HCT116 (cell line): ENCODE data around the gene GRK5. TPM values are rescaled to one million over a fixed set of nuclear protein-coding genes. Genes with fewer than 3 reads are reported as not detected.

Source experiments
- ATAC-seq: fragments of 200-7000 bp; cut with Tn5 transposase; 2 replicates; pipeline ENCODE4 v1.9.1; 2020; ENCODE audit warnings: mild to moderate bottlenecking, moderate library complexity
- BruUV-seq: library from RNA; stranded (reverse); fragments of 400-500 nt; replicated peaks from 2 replicates; lab custom pipeline; 2021; lab: Mats Ljungman, UMichigan
- CTCF ChIA-PET: fragments of 300-600 bp; sonication (Branson Sonifier 250); formaldehyde crosslinking; loops from one replicate; lab custom pipeline; 2021; ENCODE audit warnings: antibody characterized with exemption; lab: Charles Lee
- POLR2A ChIA-PET: fragments of 300-600, 350-600 bp; sonication (Branson Sonifier 250); formaldehyde crosslinking; loops from one replicate; lab custom pipeline; 2021; ENCODE audit warnings: antibody characterized with exemption; lab: Charles Lee
- RAD21 ChIA-PET, 2 experiments: fragments of 300-600 bp; sonication (Branson Sonifier 250); formaldehyde crosslinking; loops; one replicate each; lab custom pipeline; 2023; ENCODE audit warnings: low total read pairs in 2 of 2; ENCODE audit not compliant: uncharacterized antibody in 2 of 2, unreplicated experiment in 2 of 2, low non-redundant PET in 1 of 2; lab: Charles Lee
- DNase-seq: peaks from one replicate; pipeline ENCODE4 v3.0.0-alpha.2; 2010; ENCODE audit warnings: low read depth, low spot score
- H2AFZ ChIP-seq: fragments of 200-600 bp; shearing (Covaris generic), sonication (generic); 2 replicates; pipeline ENCODE4 v1.6.1; 2017; ENCODE audit warnings: low read depth, mixed run types, mixed read lengths, antibody characterized with exemption, low read length; ENCODE audit not compliant: poor library complexity, severe bottlenecking
- H3K27ac ChIP-seq: 2 replicates; pipeline ENCODE4 v1.5.1; 2012; ENCODE audit warnings: low read depth, low read length
- H3K27me3 ChIP-seq: fragments of 200-600 bp; sonication (generic); 2 replicates; pipeline ENCODE4 v1.6.1; 2016; ENCODE audit warnings: mixed run types, low read length, mixed read lengths; ENCODE audit not compliant: insufficient read depth
- H3K36me3 ChIP-seq, 2 experiments: fragments of 200-500 bp in 1 of 2; fragments of 200-600 bp in 1 of 2; sonication (Bioruptor generic) in 1 of 2; sonication (generic) in 1 of 2; 2 replicates each; pipeline versions ENCODE4 v1.5.1 to v1.6.1; 2014 to 2016; ENCODE audit warnings: low read length in 2 of 2, inconsistent platforms in 1 of 2, mixed read lengths in 1 of 2, mixed run types in 1 of 2; ENCODE audit not compliant: insufficient read depth in 2 of 2, control insufficient read depth in 1 of 2
- H3K4me1 ChIP-seq, 2 experiments: fragments of 200-600 bp in 1 of 2; sonication (generic) in 1 of 2; 2 replicates each; pipeline versions ENCODE4 v1.5.1 to v1.6.1; 2012 to 2017; ENCODE audit warnings: low read length in 2 of 2, inconsistent platforms in 1 of 2, mild to moderate bottlenecking in 1 of 2, mixed read lengths in 1 of 2, mixed run types in 1 of 2, moderate library complexity in 1 of 2; ENCODE audit not compliant: insufficient read depth in 2 of 2, control insufficient read depth in 1 of 2
- H3K4me2 ChIP-seq: fragments of 200-600 bp; sonication (generic); 2 replicates; pipeline ENCODE4 v1.6.1; 2017; ENCODE audit warnings: mixed run types, low read length, mixed read lengths
- H3K4me3 ChIP-seq, 2 experiments: fragments of 200-600 bp in 1 of 2; sonication (generic) in 1 of 2; replicated peaks in 1 of 2; 2 replicates each; pipeline ENCODE4 v1.5.1; 2011 to 2016; ENCODE audit warnings: low read length in 2 of 2, control low read depth in 1 of 2, low read depth in 1 of 2, mild to moderate bottlenecking in 1 of 2, mixed read lengths in 1 of 2, mixed run types in 1 of 2
- H3K79me2 ChIP-seq: fragments of 200-600 bp; sonication (generic); 2 replicates; pipeline ENCODE4 v1.6.1; 2017; ENCODE audit warnings: mild to moderate bottlenecking, mixed run types, low read length, moderate library complexity, mixed read lengths; ENCODE audit not compliant: insufficient read depth
- H3K9ac ChIP-seq: fragments of 200-600 bp; sonication (generic); 2 replicates; pipeline ENCODE4 v1.6.1; 2016; ENCODE audit warnings: low read length, mixed read lengths
- H3K9me2 ChIP-seq: fragments of 200-600 bp; sonication (generic), shearing (Covaris generic); 2 replicates; pipeline ENCODE4 v1.6.1; 2017; ENCODE audit warnings: mixed run types, mild to moderate bottlenecking, moderate library complexity; ENCODE audit not compliant: insufficient read depth
- H3K9me3 ChIP-seq, 2 experiments: fragments of 200-500 bp in 1 of 2; fragments of 200-600 bp in 1 of 2; sonication (Bioruptor generic) in 1 of 2; sonication (generic) in 1 of 2; 2 replicates each; pipeline ENCODE4 v1.6.1; 2014 to 2017; ENCODE audit warnings: low read length in 2 of 2, mixed read lengths in 2 of 2, inconsistent platforms in 1 of 2, low read depth in 1 of 2, mild to moderate bottlenecking in 1 of 2, mixed run types in 1 of 2, moderate library complexity in 1 of 2; ENCODE audit not compliant: control insufficient read depth in 1 of 2, insufficient read depth in 1 of 2
- H4K20me1 ChIP-seq: fragments of 200-600 bp; sonication (generic), shearing (Covaris generic); 2 replicates; pipeline ENCODE4 v1.6.1; 2017; ENCODE audit warnings: mixed run types, mild to moderate bottlenecking, moderate library complexity; ENCODE audit not compliant: insufficient read depth
- CBX3 ChIP-seq: IDR thresholded peaks from 2 replicates; pipeline ENCODE4 v1.6.1; 2012; ENCODE audit warnings: low read depth
- CEBPB ChIP-seq: IDR thresholded peaks from 2 replicates; pipeline ENCODE4 v1.6.1; 2012; ENCODE audit warnings: low read depth
- CTCF ChIP-seq, 3 experiments: fragments of 200-600 bp in 1 of 3; sonication (generic) in 1 of 3; IDR thresholded peaks in 2 of 3; conservative IDR thresholded peaks in 1 of 3; 2 replicates each; pipeline ENCODE4 v1.5.1; 2012 to 2017; ENCODE audit warnings: low read depth in 2 of 3, low read length in 2 of 3, antibody characterized with exemption in 1 of 3, borderline replicate concordance in 1 of 3, control low read depth in 1 of 3, mild to moderate bottlenecking in 1 of 3, mixed read lengths in 1 of 3, mixed run types in 1 of 3, moderate library complexity in 1 of 3; ENCODE audit not compliant: insufficient read depth in 1 of 3
- EGR1 ChIP-seq: IDR thresholded peaks from 2 replicates; pipeline ENCODE4 v1.6.1; 2012; ENCODE audit warnings: low read depth
- EZH2 ChIP-seq: fragments of 200-600 bp; sonication (generic); IDR thresholded peaks from 2 replicates; pipeline ENCODE4 v1.6.1; 2017; ENCODE audit warnings: antibody characterized with exemption, mixed run types
- EZH2phosphoT487 ChIP-seq: fragments of 200-600 bp; IDR thresholded peaks from 2 replicates; pipeline ENCODE4 v1.6.1; 2018; ENCODE audit warnings: antibody characterized with exemption, borderline replicate concordance
- FOSL1 ChIP-seq: IDR thresholded peaks from 2 replicates; pipeline ENCODE4 v1.6.1; 2012; ENCODE audit warnings: low read depth
- JUND ChIP-seq: IDR thresholded peaks from 2 replicates; pipeline ENCODE4 v1.6.1; 2012
- POLR2A ChIP-seq: IDR thresholded peaks from 2 replicates; pipeline ENCODE4 v1.7.0; 2011; ENCODE audit warnings: borderline replicate concordance; ENCODE audit not compliant: insufficient read depth, insufficient read length; ENCODE audit errors: extremely low read depth
- POLR2AphosphoS5 ChIP-seq: IDR thresholded peaks from 2 replicates; pipeline ENCODE4 v1.6.1; 2011; ENCODE audit warnings: mild to moderate bottlenecking, low read depth, low read length, moderate library complexity
- RAD21 ChIP-seq: IDR thresholded peaks from 2 replicates; pipeline ENCODE4 v1.6.1; 2012; ENCODE audit warnings: low read depth, mild to moderate bottlenecking
- REST ChIP-seq: IDR thresholded peaks from 2 replicates; pipeline ENCODE4 v1.6.1; 2012; ENCODE audit warnings: low read depth
- SP1 ChIP-seq: IDR thresholded peaks from 2 replicates; pipeline ENCODE4 v1.6.1; 2012; ENCODE audit warnings: low read depth
- SRF ChIP-seq: IDR thresholded peaks from 2 replicates; pipeline ENCODE4 v1.6.1; 2012; ENCODE audit warnings: low read depth
- TCF7L2 ChIP-seq: IDR thresholded peaks from 2 replicates; pipeline ENCODE4 v1.7.0; 2011; ENCODE audit warnings: borderline replicate concordance, inconsistent platforms; ENCODE audit not compliant: insufficient read depth, insufficient read length; ENCODE audit errors: extremely low read depth
- YY1 ChIP-seq: IDR thresholded peaks from 2 replicates; pipeline ENCODE4 v1.6.1; 2011; ENCODE audit warnings: low read length, low read depth, moderate library complexity, mild to moderate bottlenecking; ENCODE audit not compliant: insufficient replicate concordance; ENCODE audit errors: extremely low read depth
- ZBTB33 ChIP-seq: IDR thresholded peaks from 2 replicates; pipeline ENCODE4 v1.6.1; 2011; ENCODE audit warnings: mild to moderate bottlenecking, low read length, moderate library complexity; ENCODE audit not compliant: insufficient replicate concordance; ENCODE audit errors: extremely low read depth
- ZFX ChIP-seq: fragments of 450-650 bp; IDR thresholded peaks from 2 replicates; pipeline ENCODE4 v1.6.1; 2017
- ZNF274 ChIP-seq: fragments of 200-500 bp; sonication (Bioruptor generic); IDR thresholded peaks from 2 replicates; pipeline ENCODE4 v1.6.1; 2014; ENCODE audit warnings: mild to moderate bottlenecking, low read depth, low read length, inconsistent platforms
- intact Hi-C: fragments of 100-400 bp; cut with micrococcal nuclease; formaldehyde crosslinking; loops from 2 replicates; pipeline ENCODE4 v1.10.0; 2022
- total RNA-seq: library from RNA; stranded (reverse); gene quantifications from one replicate; pipeline ENCODE4 v1.2.1, GENCODE V29; 2021; ENCODE audit not compliant: unreplicated experiment

Gene GRK5
- total RNA-seq, 1 experiment from 2014 or later = 7.3 TPM

- H4K20me1 ChIP-seq = no peaks in the 10 kb centered on the region
- ATAC-seq (no peak), DNase-seq (no peak)
- TF ChIP-seq POLR2AphosphoS5 (no peak), ZBTB33 (no peak), RAD21 (no peak), EZH2 (no peak), SRF (no peak), EZH2phosphoT487 (no peak), ZNF274 (no peak), TCF7L2 (no peak), EGR1 (no peak), SP1 (no peak), REST (no peak), POLR2A (no peak), ZFX (no peak), CBX3 (no peak), CEBPB (no peak), JUND (no peak), CTCF (IDR thresholded peaks at IDR 0.05 in 2 of 3, conservative IDR thresholded peaks at IDR 0.05 in 1 of 3; ENCODE audit: borderline replicate concordance in 1 of 3, insufficient read depth in 1 of 3, low read depth in 2 of 3, low read length in 2 of 3) (no peak), FOSL1 (no peak), YY1 (no peak)
- no peak overlapping the region for H3K4me2 ChIP-seq
- no peaks in the 10 kb centered on the region for H3K9me2 ChIP-seq
- RAD21 ChIA-PET = no interaction called here
- no peaks in the 10 kb centered on the region for H3K27me3 ChIP-seq
- CTCF ChIA-PET = interaction anchor here (1.2 to 2.3 kb wide), 2 partner anchors 11 kb away, joined by 4 to 7 read pairs; no protein-coding TSS in a partner anchor
- no peaks in the 10 kb centered on the region for H3K79me2 ChIP-seq
- H3K27ac ChIP-seq = no peak overlapping the region
- intact Hi-C loops = no loop called here
- H3K4me1 ChIP-seq = peaks cover 0 to 6% of the 10 kb centered on the region in 2 experiments; a peak in 1 of 4 replicates
- H2AFZ ChIP-seq = no peak overlapping the region
- POLR2A ChIA-PET = no interaction called here
- BruUV-seq = no TSS peak
- H3K9ac ChIP-seq = no peak overlapping the region
- no peaks in the 10 kb centered on the region for H3K9me3 ChIP-seq
- no peaks in the 10 kb centered on the region for H3K36me3 ChIP-seq
- no peak overlapping the region for H3K4me3 ChIP-seq
Observed at GRCh38 chr10:119219871-119220270, 12.5 kb downstream of the GRK5 start.
